AG09319 (cell line): ENCODE data around the gene MUSK.

ENCODE experiments used
- DNase-seq: peaks from one replicate; pipeline ENCODE4 v3.0.0-alpha.2; 2010; ENCODE audit warnings: low read depth; ENCODE audit errors: extremely low read depth
- TF ChIP-seq, protein P1 (sequence below): IDR thresholded peaks from 2 replicates; pipeline ENCODE4 v1.5.1; 2011; ENCODE audit warnings: low read depth, mild to moderate bottlenecking, inconsistent platforms, low read length, moderate library complexity

The MUSK gene

GRCh38 chr9:110748251-110748893 lies 79.8 kb downstream of the MUSK start:
- TF ChIP-seq, protein P1, sequence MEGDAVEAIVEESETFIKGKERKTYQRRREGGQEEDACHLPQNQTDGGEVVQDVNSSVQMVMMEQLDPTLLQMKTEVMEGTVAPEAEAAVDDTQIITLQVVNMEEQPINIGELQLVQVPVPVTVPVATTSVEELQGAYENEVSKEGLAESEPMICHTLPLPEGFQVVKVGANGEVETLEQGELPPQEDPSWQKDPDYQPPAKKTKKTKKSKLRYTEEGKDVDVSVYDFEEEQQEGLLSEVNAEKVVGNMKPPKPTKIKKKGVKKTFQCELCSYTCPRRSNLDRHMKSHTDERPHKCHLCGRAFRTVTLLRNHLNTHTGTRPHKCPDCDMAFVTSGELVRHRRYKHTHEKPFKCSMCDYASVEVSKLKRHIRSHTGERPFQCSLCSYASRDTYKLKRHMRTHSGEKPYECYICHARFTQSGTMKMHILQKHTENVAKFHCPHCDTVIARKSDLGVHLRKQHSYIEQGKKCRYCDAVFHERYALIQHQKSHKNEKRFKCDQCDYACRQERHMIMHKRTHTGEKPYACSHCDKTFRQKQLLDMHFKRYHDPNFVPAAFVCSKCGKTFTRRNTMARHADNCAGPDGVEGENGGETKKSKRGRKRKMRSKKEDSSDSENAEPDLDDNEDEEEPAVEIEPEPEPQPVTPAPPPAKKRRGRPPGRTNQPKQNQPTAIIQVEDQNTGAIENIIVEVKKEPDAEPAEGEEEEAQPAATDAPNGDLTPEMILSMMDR, result no peak
- no peak for DNase-seq

DNA sequence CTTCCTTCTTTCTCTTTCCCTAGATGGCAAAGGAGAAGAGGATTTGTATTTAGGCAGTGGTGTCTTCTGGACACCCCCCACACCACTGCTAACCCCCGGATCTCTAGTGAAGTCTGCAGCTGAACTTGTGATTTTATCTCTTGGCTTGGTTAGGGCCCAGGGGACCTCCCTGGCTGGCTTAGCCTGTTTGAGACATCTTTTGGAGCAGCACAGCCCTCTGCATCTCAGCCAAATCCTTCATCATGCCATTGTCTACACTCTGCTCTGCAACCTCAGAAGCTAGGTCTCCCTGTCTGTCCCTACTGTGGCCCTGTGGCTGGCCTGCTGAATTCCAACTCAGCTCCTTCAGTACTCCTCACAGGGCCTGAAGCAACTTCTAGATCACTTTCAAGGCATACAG lies 81.7 kb downstream of the MUSK start:
- no peak for DNase-seq
- TF ChIP-seq, protein P1, result no peak

- TF ChIP-seq, protein P1, result no peak
- no peak for DNase-seq
Measured at GRCh38 chr9:110751971-110752370, 83.4 kb downstream of the MUSK start.

DNA sequence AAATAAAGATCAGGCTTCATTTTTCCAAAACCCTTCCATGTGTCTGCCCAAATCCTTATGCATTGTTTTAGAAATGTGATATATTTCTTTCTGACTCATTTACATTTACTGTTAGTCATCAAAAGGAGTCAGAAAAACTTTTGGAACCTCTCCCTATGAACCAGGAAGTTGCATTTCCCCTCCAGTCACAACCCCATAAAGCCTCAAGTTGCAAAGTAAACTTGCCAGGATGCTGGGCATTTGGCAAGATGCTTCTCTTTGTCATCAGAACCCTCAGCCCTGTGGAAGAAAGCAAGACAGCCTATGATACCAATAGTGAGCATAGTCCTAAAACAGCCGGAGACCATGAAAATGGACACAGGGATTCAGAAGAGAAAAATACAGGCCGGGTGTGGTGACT lies 84.2 kb downstream of the MUSK start:
- DNase-seq, result peak; percentile 92
- TF ChIP-seq, protein P1, result no peak

- TF ChIP-seq, protein P1, result no peak
- no peak for DNase-seq
Measured at GRCh38 chr9:110753731-110754231, 85.2 kb downstream of the MUSK start.

DNA sequence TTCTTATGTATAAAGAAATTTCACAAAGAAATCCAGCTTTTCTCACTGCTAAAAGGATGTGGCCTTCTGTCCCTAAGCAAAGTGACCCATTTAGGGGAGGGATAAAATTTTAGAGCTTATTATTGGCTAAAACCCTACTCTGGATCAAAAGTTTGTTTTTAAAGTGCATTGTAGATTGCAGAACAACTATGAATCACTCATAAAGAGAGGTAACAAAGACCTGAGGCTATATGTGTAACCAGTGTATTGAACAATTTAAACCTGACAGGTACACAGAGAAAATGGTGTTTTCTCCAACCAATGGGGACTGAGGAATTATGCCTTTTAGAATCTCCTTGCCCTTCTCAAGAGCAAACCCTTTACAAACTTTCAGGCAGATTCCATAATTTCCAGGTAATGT lies 86.6 kb downstream of the MUSK start:
- TF ChIP-seq, protein P1, result no peak
- no peak for DNase-seq

GRCh38 chr9:110758201-110758600 lies 89.6 kb downstream of the MUSK start:
- DNase-seq, result no peak
- TF ChIP-seq, protein P1, result no peak
